A375 (cell line): ENCODE results near the gene CIDEB. TPM values are rescaled to one million over a fixed set of nuclear protein-coding genes. Genes with fewer than 3 reads are reported as not detected.

ENCODE experiments used
- small RNA-seq: library from RNA; depleted of rRNA; stranded (forward); fragments of <200 nt; gene quantifications from one replicate; pipeline ENCODE3, GENCODE V24; 2014
- total RNA-seq: library from RNA; depleted of rRNA; stranded (reverse); fragments of >200 nt; shearing (Covaris generic); gene quantifications from 2 replicates; pipeline ENCODE4 v1.2.3, GENCODE V29; 2014; rRNA removed

Gene CIDEB
- not detected in 2 replicates for total RNA-seq

DNA sequence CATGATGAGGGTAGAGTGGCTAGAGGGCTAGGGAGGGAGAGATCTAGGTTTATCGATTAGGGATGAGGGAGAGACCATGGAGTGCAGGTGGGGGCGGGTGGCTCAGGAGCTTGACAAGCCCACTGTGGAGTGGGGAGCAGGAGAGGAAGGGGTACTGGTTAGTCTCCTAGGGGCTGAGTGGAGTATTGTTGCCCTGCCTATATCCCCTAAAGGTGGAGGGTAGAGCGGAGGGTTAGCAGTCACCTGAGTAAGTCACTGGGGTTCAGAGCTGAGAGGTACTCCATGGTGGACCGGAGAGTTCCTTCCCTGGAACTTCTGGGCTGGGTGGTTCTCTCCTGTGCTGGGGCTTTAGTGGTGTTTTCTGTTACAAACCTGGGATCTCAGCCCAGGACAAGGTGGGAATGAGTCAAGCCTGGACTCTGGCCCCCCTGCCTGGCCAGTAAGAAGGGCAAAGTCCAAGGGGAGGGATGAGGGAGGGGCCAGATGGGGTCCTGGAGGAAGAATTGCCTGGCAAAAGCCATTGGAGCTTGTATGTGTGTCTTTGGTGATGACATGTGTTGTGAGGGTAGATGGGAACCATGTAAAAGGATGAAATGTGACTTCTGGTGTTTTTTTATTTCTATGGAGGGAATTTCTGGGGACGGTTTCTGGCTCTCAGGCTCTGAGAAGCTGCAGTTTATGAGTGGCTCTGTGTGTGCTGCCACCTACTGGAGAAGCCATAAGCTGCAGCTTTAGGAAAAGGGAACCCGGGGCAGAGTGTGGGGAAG lies at the start of gene CIDEB:
Gene CIDEB (minus strand): TSS at position 403 of the 767 bp plus-strand sequence. CDS start 119 bp downstream, at position 284.

DNA sequence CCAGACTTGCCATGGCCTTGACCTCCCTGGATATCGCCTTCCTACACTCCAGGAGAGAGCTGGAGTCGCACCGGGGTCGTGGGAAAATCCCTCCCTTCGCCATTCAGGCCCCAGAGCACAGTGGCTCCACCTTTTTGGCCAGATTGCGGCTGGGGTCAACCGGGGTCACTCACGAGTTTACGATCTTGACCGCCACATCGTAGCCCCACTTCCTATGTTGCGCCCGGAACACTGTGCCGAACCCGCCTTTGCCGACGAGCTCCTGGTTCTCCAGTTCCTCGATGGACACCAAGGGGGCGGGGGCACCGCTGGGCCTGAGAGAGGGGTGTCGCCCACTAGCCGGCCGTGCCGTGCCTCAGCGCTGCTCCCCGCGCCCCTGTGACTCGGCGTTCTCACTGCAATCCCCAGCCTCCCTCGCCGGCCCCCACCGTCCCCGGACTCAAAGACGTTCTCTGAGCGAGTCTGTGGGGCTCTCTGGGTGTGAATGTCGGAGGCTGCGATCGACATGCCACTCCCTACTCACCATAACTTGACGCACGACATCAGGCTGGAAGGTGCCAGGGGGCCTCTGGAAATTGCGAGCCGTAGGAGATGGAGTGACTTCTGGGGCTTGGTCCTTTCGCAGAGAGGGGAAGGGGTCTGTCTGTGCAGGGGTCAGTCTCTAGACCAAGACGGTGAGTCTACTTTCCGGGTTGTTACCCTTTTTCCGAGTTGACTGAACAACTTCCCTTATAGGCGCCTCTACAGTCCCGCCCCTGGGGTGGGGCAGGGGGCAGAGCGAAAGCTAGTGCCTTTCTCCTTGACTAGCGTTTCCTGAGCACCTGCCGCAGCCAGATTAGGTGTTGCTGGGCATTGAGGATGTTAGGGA lies 31.7 kb upstream of the CIDEB start, which contains the start of gene RIPK3:
Gene RIPK3 (minus strand): TSS at position 708 of the 868 bp plus-strand sequence. CDS start 165 bp downstream, at position 543.

GRCh38 chr14:24334431-24335291 lies 26.9 kb upstream of the CIDEB start, which contains the start of gene ADCY4:
Gene ADCY4 (minus strand): TSS chr14:24335071. CDS start chr14:24334652, 419 bp downstream.

DNA sequence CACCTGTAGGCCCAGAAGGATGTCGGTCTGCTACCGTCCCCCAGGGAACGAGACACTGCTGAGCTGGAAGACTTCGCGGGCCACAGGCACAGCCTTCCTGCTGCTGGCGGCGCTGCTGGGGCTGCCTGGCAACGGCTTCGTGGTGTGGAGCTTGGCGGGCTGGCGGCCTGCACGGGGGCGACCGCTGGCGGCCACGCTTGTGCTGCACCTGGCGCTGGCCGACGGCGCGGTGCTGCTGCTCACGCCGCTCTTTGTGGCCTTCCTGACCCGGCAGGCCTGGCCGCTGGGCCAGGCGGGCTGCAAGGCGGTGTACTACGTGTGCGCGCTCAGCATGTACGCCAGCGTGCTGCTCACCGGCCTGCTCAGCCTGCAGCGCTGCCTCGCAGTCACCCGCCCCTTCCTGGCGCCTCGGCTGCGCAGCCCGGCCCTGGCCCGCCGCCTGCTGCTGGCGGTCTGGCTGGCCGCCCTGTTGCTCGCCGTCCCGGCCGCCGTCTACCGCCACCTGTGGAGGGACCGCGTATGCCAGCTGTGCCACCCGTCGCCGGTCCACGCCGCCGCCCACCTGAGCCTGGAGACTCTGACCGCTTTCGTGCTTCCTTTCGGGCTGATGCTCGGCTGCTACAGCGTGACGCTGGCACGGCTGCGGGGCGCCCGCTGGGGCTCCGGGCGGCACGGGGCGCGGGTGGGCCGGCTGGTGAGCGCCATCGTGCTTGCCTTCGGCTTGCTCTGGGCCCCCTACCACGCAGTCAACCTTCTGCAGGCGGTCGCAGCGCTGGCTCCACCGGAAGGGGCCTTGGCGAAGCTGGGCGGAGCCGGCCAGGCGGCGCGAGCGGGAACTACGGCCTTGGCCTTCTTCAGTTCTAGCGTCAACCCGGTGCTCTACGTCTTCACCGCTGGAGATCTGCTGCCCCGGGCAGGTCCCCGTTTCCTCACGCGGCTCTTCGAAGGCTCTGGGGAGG lies 3.1 kb upstream of the CIDEB start, which contains the start of gene LTB4R:
Gene LTB4R (plus strand): TSS at position 857 of the 959 bp plus-strand sequence. CDS start 4,150 bp downstream, outside the sequence.

GRCh38 chr14:24309538-24310264 lies 1.9 kb upstream of the CIDEB start, which contains the start of gene LTB4R2:
Gene LTB4R2 (plus strand): TSS chr14:24310140. CDS start chr14:24310665, 525 bp downstream.

DNA sequence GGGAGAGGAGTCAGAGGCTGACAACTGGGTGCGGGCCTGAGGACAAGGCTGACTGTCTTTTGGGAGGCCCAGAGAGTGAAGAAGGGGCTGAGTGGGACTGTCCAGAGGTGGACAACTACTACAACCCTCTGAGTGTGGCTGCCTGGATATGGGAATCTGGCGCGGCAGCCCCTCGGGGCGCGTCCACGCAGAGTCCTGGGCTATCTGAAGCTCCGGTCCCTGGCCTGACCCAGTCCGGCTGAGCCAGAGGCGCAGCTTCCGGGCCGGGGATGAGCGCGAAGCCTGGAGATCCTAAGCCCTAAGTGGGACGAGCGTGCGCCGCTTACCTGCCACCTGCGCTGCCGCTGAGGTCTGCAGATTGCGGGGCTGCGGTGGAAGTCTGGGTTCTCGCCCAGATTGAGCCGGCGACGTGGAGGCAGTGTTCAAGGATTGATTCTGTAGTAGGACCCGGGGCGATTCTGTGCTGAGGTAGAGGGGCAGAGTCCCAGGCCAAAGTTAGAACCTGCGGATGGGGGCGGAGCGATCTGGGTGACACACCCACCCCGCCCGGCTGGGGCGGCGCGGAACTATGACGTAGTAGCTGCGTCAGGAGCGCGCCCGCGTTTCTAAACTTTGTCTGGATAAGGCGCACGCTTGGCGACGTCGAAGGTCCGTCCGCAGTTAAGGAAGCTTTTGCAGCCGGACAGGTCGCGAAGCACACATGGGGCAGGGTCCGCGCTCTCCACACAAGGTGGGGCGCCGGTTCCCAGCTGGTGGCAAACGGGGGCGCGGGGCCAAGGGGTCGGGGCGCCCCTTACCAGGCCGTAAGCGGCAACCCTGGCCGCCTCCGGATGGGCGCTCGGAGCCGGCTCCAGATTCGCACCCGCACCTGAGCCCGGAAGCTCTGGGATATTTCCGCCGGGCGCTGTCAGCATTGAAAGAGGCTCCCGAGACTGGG lies 8.3 kb downstream of the CIDEB start, which contains the start of the genes DHRS1 and NOP9:
Gene DHRS1 (minus strand): TSS at position 526 of the 937 bp plus-strand sequence. CDS start 674 bp downstream, outside the sequence.
Gene NOP9 (plus strand): TSS at position 596 of the 937 bp plus-strand sequence. CDS start 105 bp downstream, at position 701.

DNA sequence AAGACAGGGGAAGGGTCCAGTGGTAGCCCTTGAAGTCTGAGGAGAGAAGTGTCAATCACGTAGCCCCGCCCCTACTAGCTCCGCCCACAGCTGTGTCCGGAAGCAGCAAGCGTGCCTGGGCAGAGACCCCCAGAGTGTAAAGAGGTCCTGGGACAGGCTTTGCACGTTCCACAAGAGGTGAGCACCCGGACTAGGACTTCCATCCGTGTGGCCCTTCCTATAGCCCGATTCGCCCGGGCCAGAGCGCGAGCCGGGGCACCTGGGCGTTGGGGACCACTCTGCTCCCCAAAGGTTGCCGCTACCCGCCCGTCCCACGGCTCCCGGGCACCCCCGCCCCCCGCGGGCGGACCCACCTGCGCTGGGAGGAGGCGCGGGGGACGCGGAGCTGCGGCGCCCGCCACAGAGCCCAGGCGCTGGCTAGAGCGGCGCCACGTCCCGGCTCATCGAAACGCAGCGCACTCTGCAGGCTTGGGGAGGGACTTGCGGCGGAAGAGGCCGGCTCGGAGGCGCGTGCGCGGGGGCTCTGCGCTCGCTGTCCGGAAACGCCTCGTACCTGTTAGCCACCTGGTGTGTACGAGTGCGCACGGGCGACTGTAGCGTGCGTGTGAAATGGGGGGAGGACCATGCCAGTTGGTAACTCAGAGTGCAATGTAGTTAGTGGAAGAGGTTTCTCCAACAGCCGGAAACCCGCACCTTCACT lies 36.5 kb downstream of the CIDEB start, which contains the start of gene RABGGTA:
Gene RABGGTA (minus strand): TSS at position 464 of the 700 bp plus-strand sequence. CDS start 482 bp downstream, outside the sequence.

DNA sequence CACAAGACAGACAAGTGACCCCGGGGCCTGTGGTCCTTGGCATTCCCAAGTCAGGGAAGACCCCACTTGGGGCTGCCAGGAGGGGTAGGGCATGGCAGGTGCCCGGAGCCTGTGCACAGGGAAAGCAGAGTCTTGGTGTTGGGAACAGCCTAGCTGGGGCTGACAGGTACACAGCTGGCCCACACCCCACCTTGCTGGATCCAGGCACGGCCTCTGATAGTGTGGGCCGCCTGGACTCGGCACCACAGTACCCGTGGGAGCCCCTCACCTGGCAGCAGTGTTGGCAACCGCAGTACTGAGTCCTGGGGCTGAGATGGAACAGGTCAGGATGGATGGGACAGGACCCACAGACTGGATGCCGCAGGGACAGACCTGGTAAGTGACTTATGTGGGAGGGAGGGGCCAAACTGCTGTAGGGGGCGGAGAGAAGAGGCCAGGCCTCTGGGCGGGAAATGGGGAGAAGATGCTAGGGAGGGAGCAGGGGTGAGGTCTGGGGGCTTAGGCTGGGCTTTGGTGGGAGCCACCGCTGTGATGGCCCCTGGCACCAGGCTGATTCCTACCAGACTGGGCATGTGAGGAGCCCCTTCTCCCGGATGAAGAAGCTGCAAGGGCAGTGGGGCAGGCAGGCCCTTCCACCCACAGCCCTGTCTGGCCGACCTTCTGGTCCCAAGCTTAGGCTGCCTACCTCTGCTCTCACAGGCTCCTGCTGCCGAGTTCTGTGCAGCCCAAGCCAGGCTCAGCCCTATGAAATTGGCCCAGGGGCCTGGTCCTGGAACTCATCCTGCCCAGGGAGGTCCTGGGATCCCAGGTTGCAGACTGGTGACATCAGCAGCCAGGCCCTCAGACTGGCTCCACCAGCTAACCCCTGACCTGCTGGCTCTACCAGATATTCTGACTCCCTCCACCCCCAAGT lies 44.7 kb downstream of the CIDEB start, which contains the start of gene TGM1:
Gene TGM1 (minus strand): TSS at position 357 of the 913 bp plus-strand sequence. CDS start 825 bp downstream, outside the sequence.

Small RNA genes lying within 50 kb of the gene (small RNA-seq; reads per million reads assigned to genes)
- gene RF00026, result not detected

Other genes starting within 250 kb of the CIDEB start
- not detected in 2 replicates for gene CPNE6, start 236.4 kb downstream of the CIDEB start, total RNA-seq
- gene PCK2, start 213.7 kb downstream of the CIDEB start, total RNA-seq, result 50.4 and 54.3 TPM in 2 replicates
- gene DCAF11, start 193.2 kb downstream of the CIDEB start, total RNA-seq, result 53.4 and 55.0 TPM in 2 replicates
- gene NRL, start 193.0 kb downstream of the CIDEB start, total RNA-seq, result 0.94 and 2.0 TPM in 2 replicates
- 0.37 TPM in 1 of 2 replicates, not detected in the other for gene FITM1, start 177.3 kb downstream of the CIDEB start, total RNA-seq
- gene PSME1, start 171.8 kb downstream of the CIDEB start, total RNA-seq, result 156 and 194 TPM in 2 replicates
- gene EMC9, start 166.4 kb downstream of the CIDEB start, total RNA-seq, result 23.3 and 33.3 TPM in 2 replicates
- gene PSME2, start 161.4 kb downstream of the CIDEB start, total RNA-seq, result 207 and 210 TPM in 2 replicates
- gene RNF31, start 160.5 kb downstream of the CIDEB start, total RNA-seq, result 66.8 and 79.3 TPM in 2 replicates
- 9.2 and 18.5 TPM in 2 replicates for gene IRF9, start 146.7 kb downstream of the CIDEB start, total RNA-seq
- gene REC8, start 135.9 kb downstream of the CIDEB start, total RNA-seq, result 1.2 and 3.3 TPM in 2 replicates
- gene IPO4, start 119.2 kb downstream of the CIDEB start, total RNA-seq, result 129 and 134 TPM in 2 replicates
- gene TM9SF1, start 112.5 kb downstream of the CIDEB start, total RNA-seq, result 35.1 and 37.9 TPM in 2 replicates
- gene TSSK4, start 102.3 kb downstream of the CIDEB start, total RNA-seq, result not detected in 2 replicates
- 40.5 and 45.6 TPM in 2 replicates for gene CHMP4A, start 94.5 kb downstream of the CIDEB start, total RNA-seq
- 13.8 and 20.6 TPM in 2 replicates for gene MDP1, start 91.9 kb downstream of the CIDEB start, total RNA-seq
- gene NEDD8, start 75.6 kb downstream of the CIDEB start, total RNA-seq, result 247 and 277 TPM in 2 replicates
- gene GMPR2, start 75.0 kb downstream of the CIDEB start, total RNA-seq, result 57.2 and 66.8 TPM in 2 replicates
- gene TINF2, start 65.4 kb downstream of the CIDEB start, total RNA-seq, result 27.6 and 27.8 TPM in 2 replicates
- gene TGM1, start 44.8 kb downstream of the CIDEB start, total RNA-seq, result 0.49 and 1.1 TPM in 2 replicates
- gene RABGGTA, start 36.4 kb downstream of the CIDEB start, total RNA-seq, result 30.0 and 35.3 TPM in 2 replicates
- 7.5 and 8.2 TPM in 2 replicates for gene DHRS1, start 8.2 kb downstream of the CIDEB start, total RNA-seq
- 14.6 and 22.7 TPM in 2 replicates for gene NOP9, start 8.1 kb downstream of the CIDEB start, total RNA-seq
- gene LTB4R2, start 2.2 kb upstream of the CIDEB start, total RNA-seq, result 11.0 and 14.6 TPM in 2 replicates
- 10.5 and 15.5 TPM in 2 replicates for gene LTB4R, start 3.5 kb upstream of the CIDEB start, total RNA-seq
- gene ADCY4, start 27.1 kb upstream of the CIDEB start, total RNA-seq, result not detected in 2 replicates
- not detected in 2 replicates for gene RIPK3, start 32.0 kb upstream of the CIDEB start, total RNA-seq
- gene NFATC4, start 60.2 kb upstream of the CIDEB start, total RNA-seq, result 8.6 and 12.2 TPM in 2 replicates
- 0.23 and 0.37 TPM in 2 replicates for gene NYNRIN, start 91.0 kb upstream of the CIDEB start, total RNA-seq
- 0.75 and 0.96 TPM in 2 replicates for gene CBLN3, start 121.7 kb upstream of the CIDEB start, total RNA-seq
- gene KHNYN, start 122.0 kb upstream of the CIDEB start, total RNA-seq, result 52.5 and 52.6 TPM in 2 replicates
- 21.4 and 22.5 TPM in 2 replicates for gene SDR39U1, start 134.8 kb upstream of the CIDEB start, total RNA-seq
- not detected in 2 replicates for gene CMA1, start 200.3 kb upstream of the CIDEB start, total RNA-seq